K562 treated with DMSO at 1 percent for 12 hours (cell line): Measurements from ENCODE around the gene MATK. TPM values are rescaled to one million over a fixed set of nuclear protein-coding genes. Genes with fewer than 3 reads are reported as not detected.

Experiments used
- total RNA-seq: library from RNA; unstranded; fragments of 300-600 nt; gene quantifications from 2 replicates; pipeline ENCODE4 v1.2.3, GENCODE V29; 2022; ENCODE audit not compliant: insufficient read depth

Gene MATK
- 7.9 and 10.4 TPM in 2 replicates for total RNA-seq

DNA sequence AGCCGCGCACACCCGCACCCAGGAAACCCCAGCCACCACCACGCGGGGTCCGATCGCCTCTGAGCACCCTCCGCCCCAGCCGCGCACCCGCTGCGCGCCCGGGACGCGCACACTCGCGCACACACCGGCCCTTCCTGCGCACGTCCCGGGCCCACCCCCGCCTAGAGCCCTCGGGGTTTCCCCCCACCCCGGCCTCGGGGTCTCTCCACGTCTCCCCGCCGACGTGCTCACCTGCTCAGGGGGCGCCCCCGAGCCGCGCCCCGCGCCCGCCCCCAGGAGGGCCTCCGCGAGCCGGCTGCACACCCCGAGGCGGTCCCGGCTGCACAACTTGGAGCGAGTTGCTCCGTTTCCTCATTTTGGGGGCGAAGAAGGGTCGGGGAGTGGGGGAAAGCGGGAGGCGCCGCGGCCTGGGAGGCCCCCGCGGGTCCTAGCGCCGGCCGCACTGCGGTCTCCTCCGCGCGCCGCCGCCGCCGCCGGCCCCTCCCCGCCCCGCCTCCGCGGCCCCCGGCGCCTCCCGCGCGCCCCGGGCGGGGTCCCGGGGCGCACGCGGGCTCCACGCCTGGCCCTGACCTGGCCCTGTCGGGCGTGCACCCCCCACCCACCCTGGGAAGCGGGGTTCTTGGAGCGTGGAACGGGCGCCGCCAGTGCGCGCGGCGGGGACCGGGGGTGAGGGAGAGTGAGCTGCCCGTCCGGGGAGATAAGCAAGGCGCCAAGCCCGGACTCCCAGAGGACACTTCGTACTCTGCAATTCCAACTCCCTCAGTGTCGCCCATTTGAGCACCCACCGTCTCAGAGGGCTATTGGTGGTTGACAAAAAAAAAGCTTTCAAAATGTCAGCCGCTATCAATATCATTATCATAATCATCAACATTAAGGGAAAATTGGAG, at the start of gene MATK:
Gene MATK, minus strand, starts transcription at position 444 of the 887 bp plus-strand sequence. CDS start 1,246 bp downstream, outside the sequence.

DNA sequence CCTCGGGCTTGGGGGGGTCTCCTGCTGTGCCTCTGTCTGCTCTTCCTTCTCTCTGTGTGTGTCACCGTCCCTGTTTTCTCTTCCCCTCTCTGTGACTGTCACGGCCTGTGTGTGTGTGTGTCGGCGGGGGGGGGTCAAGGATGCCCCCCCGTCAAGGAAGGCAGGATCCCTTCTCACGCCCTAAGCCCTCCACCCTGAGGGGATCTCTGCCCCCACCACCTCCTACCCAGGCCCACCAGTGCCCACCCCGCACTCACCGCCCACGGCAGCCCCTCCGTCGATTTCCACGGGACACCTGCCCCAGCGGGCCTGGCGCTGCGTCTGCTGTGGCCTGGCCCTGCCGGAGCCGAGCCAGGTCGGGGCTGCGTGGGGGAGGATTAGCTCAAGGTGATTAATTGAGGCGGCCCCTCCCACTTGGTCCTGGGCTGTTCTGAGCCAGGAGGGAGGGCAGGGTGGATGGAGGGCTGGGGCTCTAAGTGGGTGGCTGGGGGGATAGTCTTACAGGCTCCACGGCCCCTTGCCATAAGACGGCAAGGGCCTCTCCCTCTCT, 14.2 kb downstream of the MATK start, which contains the start of gene RAX2:
Gene RAX2, minus strand, starts transcription at position 323 of the 550 bp plus-strand sequence. CDS start 486 bp downstream, outside the sequence.

GRCh38 chr19:3762501-3763459, 23.4 kb downstream of the MATK start, which contains the start of gene MRPL54:
TSS of gene MRPL54 (plus strand) at chr19:3762682. CDS start at chr19:3762701, 19 bp downstream.

DNA sequence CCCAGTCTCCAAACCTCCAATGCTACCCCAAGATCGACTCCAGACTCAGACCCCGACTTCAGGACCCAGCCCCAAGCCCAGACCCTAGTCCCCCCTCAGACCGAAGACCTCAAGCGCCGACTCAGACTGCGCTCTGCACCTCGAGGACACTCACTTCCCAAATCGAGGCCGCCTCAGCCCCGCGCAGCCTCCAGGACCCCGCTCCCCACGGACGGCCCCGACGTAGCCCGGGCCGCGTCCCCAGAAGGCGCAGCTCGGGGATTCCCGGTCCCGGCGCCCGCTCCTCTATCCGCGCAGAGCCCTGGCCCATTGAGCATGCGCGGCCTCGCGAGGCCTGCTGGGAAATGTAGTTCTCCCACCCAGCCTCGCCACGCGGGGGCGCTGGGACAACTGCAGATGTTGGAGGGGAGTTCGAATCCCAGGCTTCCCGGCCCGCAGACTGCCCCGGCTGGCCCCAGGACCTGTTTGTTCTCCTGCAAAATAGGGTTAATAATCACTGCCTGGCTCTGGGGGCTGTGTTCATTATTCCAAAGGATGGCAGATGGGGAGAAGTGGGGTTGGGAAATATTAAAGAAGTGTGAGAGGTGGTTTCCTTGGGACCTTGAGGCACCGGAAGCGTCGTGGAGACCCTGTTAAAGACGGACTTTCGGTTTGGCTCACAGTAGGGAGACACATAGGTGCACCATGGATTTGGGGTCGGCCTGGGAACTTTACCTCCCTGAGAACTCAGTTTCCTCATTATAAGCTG, 24.6 kb downstream of the MATK start, which contains the start of gene APBA3:
Gene APBA3, minus strand, starts transcription at position 311 of the 748 bp plus-strand sequence. CDS start 1,428 bp downstream, outside the sequence.

Other genes starting within 250 kb of the MATK start
- 1.9 TPM in 1 of 2 replicates, not detected in the other for gene TEKTIP1, start 247.2 kb downstream of the MATK start, total RNA-seq
- 92.6 and 127 TPM in 2 replicates for gene MFSD12, start 228.8 kb downstream of the MATK start, total RNA-seq
- 213 and 233 TPM in 2 replicates for gene HMG20B, start 213.4 kb downstream of the MATK start, total RNA-seq
- 2.0 and 4.0 TPM in 2 replicates for gene GIPC3, start 200.9 kb downstream of the MATK start, total RNA-seq
- gene TBXA2R, start 179.5 kb downstream of the MATK start, total RNA-seq = 14.3 and 15.3 TPM in 2 replicates
- gene CACTIN, start 159.6 kb downstream of the MATK start, total RNA-seq = 26.3 and 34.3 TPM in 2 replicates
- gene PIP5K1C, start 85.9 kb downstream of the MATK start, total RNA-seq = 17.4 and 39.7 TPM in 2 replicates
- 4.5 and 9.5 TPM in 2 replicates for gene TJP3, start 78.0 kb downstream of the MATK start, total RNA-seq
- 25.8 and 26.3 TPM in 2 replicates for gene APBA3, start 24.7 kb downstream of the MATK start, total RNA-seq
- 32.9 and 88.5 TPM in 2 replicates for gene MRPL54, start 23.7 kb downstream of the MATK start, total RNA-seq
- gene RAX2, start 14.2 kb downstream of the MATK start, total RNA-seq = not detected in 2 replicates
- gene ZFR2, start 82.7 kb upstream of the MATK start, total RNA-seq = not detected in 2 replicates
- not detected in 2 replicates for gene ATCAY, start 94.3 kb upstream of the MATK start, total RNA-seq
- not detected in 2 replicates for gene NMRK2, start 146.7 kb upstream of the MATK start, total RNA-seq
- 84.5 and 92.2 TPM in 2 replicates for gene DAPK3, start 184.7 kb upstream of the MATK start, total RNA-seq
- 3,388 and 3,922 TPM in 2 replicates for gene EEF2, start 199.1 kb upstream of the MATK start, total RNA-seq
- 23.1 and 33.3 TPM in 2 replicates for gene PIAS4, start 221.4 kb upstream of the MATK start, total RNA-seq